Dedifferentiated amniotic fluid mesenchymal stem cell (primary cell): ENCODE data around the gene COL9A3.
A peak's percentile ranks its signal among the peaks of the same experiment; 100 is the strongest.

Experiments
- DNase-seq: peaks from one replicate; pipeline ENCODE4 v3.0.0-alpha.2; 2016; ENCODE audit errors: extremely low spot score

COL9A3 gene

GRCh38 chr20:62778601-62779416 lies 38.0 kb upstream of the COL9A3 start:
- DNase-seq: no peak

- no peak for DNase-seq
Observed at GRCh38 chr20:62779417-62779685, 37.5 kb upstream of the COL9A3 start.

- DNase-seq: no peak
Observed at GRCh38 chr20:62780204-62780603, 36.6 kb upstream of the COL9A3 start.

GRCh38 chr20:62780696-62781095 lies 36.2 kb upstream of the COL9A3 start:
- DNase-seq: no peak

- no peak for DNase-seq
Observed at GRCh38 chr20:62782149-62782892, 34.5 kb upstream of the COL9A3 start.

GRCh38 chr20:62782893-62783278 lies 34.0 kb upstream of the COL9A3 start:
- no peak for DNase-seq

- no peak for DNase-seq
Observed at GRCh38 chr20:62784497-62784896, 32.4 kb upstream of the COL9A3 start.

GRCh38 chr20:62785393-62785792 lies 31.5 kb upstream of the COL9A3 start:
- no peak for DNase-seq

- no peak for DNase-seq
Observed at GRCh38 chr20:62786157-62786556, 30.7 kb upstream of the COL9A3 start.

GRCh38 chr20:62787321-62787720 lies 29.5 kb upstream of the COL9A3 start:
- DNase-seq: no peak

GRCh38 chr20:62787866-62788265 lies 29.0 kb upstream of the COL9A3 start:
- no peak for DNase-seq

GRCh38 chr20:62788607-62789006 lies 28.2 kb upstream of the COL9A3 start:
- no peak for DNase-seq

- no peak for DNase-seq
Observed at GRCh38 chr20:62790075-62790474, 26.8 kb upstream of the COL9A3 start.

GRCh38 chr20:62791301-62792181 lies 25.3 kb upstream of the COL9A3 start:
- DNase-seq: peak; percentile 72

GRCh38 chr20:62792182-62792939 lies 24.5 kb upstream of the COL9A3 start:
- DNase-seq: no peak

- no peak for DNase-seq
Observed at GRCh38 chr20:62792940-62793756, 23.7 kb upstream of the COL9A3 start.

GRCh38 chr20:62793757-62794006 lies 23.2 kb upstream of the COL9A3 start:
- no peak for DNase-seq

GRCh38 chr20:62794007-62794724 lies 22.7 kb upstream of the COL9A3 start:
- DNase-seq: peak; percentile 93

GRCh38 chr20:62795023-62795761 lies 21.7 kb upstream of the COL9A3 start:
- peak; percentile 36 for DNase-seq
